ENCODE results near the gene METTL24.
"Not testable (repeated sequence)": the region's sequence is repeated elsewhere in the genome, so short reads cannot be mapped to it uniquely, and the experiment has no call there.

The METTL24 gene

DNA sequence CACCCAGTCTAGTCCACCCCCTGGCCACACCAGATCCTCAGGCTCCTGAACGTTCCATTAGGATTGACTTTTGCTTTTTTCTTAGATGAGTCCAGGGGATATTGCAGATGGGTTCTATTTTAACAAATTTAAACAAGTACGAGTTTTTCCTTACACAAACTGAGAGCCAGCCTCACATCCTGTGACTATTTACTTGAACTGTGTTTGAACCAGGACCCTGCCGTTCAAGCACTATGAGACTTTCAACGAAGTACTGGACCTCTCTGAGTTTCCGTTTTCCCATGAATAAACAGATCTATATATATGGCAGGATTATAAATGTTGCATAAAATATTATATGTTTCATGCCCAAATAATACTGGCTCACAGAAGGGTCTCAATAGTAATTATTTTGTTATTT is 1.4 kb upstream of the METTL24 start:
- no peak for DNase-seq

DNA sequence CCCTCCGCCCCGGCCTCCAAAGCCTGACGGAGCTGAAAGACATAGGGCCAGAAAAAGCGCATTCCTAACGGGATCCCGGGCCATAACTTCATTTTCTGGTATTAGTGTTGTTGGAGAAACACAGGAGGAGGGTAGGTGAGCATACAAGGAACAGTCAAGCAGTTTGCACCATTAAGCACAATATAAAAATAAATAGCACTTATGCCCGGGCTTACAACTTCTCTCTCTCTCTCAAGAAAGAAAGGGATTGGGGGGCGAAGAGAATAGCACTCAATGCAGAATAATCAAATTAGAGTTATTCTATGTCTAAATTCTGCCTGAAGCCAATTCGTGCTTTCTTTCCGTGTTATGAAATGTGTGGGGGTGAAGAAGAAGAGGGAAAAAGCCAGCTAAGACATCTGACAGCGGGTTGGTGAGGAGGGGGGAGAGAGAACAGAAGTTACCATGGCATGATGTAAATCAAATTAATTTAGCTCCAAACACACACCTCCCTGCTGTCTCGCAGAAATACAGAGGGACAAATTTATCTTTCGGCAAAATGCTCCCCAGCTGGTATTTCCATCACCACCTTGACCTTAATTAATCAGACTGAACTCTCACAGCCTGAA is 508 bp upstream of the METTL24 start:
- DNase-seq: no peak

DNA sequence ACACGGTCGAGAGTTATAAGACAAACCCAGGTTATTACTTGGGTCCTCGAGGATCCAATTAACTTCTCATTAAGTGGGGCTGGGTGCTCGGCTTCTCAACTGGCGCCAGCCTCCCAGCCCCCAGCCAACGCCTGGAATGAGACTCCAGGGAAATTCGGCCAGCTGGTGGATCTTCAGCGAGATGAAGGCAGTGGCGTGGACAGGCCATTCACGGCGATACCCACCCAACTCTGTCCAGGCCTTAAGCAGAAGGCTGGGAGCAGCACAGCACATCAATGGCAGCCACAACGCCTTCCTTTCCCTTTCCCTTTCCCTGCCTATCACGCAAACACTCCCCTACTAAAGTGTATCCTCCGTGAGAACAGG is 868 bp downstream of the METTL24 start:
- DNase-seq: no peak

DNA sequence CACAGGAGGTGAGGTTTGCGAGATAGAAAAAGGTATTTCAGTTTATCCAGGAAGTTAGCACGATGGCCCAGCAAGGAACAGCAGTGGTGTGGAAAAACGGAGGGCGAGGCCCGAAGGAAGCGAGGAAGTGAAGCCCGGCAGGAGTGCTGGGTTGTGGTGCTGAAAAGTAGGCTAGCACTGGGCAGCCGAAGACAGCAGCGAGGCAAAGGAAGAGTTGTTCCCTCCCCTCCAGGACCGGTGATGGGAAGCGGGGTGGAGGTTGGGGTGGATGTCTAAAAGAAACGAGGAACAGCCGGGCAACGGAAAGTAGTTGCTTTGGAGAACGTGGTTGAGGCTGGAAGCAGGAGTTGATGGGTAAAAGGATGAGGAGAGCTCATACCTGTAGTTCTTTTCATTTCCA is 1.4 kb downstream of the METTL24 start:
- DNase-seq: no peak

DNA sequence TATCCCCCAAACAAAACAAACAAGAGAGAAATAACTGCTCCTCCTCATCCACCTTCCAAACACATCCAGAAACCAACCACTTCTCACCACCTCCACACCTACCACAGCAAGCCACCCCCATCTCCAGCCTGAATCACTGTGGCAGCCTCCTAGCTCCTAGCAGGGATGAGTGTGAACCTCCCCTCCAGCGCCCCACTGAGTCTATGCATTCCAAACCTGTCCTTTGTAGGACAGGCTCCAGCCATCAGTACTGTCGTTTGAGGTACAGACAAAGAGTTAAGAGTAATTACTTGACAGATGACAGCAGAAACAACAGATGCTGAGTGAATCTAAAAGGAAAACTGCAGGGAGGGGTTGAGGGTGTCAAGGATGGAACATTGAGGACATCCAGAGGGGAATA is 2.4 kb downstream of the METTL24 start:
- no peak for DNase-seq

DNA sequence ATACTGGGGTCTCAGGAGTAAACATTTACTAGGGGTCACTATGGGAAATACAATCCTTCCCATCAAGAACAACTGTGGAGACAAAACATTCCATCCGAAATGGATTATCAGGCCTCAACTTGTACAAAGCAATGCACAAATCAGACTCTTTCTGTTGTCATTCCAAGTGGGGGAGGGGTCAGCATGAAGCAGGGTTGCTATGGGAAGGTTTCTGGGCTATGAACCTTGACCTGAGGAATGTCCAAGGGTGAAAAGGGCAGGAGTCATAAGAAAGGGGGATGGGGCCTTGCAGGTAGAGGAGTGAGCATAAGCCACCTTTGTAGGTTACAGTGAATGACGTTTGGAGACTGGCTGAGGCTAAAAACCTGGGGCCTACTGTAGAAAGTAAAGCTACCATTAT is 3.1 kb downstream of the METTL24 start:
- no peak for DNase-seq

DNA sequence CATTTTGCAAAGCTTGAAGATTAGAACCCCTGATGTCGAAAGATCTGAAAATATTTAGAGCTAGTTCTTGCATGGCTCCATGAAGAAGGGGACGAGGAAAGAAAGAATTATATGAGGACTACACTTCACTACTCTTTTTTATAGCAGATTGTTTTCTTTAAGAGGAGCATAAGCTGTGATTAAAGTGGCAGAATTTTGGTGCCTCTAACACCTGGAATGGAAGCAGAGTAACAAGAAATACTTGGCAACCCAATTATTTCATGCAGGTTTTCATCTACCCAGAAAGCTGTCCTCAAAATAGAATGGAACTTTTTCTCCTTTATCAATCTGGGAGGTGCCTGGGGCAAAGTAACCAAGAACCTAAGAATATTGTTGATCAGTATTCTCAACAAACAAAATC is 4.0 kb downstream of the METTL24 start:
- DNase-seq: no peak

DNA sequence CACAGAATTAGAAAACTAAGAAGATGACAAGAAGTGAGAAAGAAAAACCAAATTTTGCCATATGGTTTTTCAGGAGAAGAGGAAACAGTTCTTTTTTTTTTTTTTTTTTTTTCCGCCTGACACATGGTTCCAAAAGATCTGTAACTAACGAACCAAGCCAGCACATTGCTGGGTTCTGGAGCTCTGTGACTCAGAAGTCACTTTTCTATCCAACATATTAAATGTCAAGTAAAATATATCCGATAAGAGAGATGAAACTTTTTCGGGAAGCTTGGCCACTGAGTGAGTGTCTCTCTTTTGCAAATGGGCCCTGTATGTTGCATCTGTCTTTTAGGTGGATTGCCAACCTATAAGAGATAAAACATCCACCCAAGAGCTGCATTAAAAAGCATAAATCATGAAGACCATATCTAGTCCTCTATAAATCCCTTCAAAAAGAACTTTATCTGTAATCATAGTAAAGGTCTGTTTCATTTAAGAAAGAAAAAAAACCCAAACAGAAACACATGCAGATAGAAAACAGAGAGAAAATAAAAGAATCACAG is 4.6 kb downstream of the METTL24 start:
- DNase-seq: no peak

DNA sequence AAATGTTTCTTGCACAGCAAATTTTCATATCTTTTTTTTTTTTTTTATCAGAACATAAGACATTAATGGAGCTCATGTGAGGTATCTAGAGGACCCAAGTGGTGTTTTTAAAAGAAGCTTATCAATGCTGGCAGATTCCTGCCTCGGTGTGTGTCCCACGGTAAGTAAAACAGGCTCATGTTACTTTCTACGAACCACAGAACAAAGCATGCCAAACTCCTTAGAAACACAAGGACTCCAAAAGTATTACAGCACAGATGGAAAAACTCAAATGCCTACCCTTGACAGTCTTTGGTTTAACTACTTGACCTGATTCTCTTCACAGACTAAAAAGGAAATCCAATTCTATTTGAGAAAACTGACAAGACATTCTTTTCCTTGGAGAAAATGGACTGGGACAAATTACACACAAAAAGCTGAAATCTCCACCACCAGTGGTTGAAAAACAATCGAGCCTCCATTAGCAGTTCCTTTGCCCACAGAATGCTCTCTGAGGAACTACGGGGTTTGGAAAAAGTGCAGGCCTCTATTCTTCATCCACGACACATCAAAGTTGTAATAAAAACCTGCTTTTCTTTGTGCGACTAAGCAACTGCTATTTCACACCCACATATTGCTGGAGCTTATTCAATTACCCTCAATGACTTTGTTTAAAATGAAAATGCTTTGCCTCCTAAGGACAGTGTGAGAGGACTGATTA is 5.4 kb downstream of the METTL24 start:
- no peak for DNase-seq

DNA sequence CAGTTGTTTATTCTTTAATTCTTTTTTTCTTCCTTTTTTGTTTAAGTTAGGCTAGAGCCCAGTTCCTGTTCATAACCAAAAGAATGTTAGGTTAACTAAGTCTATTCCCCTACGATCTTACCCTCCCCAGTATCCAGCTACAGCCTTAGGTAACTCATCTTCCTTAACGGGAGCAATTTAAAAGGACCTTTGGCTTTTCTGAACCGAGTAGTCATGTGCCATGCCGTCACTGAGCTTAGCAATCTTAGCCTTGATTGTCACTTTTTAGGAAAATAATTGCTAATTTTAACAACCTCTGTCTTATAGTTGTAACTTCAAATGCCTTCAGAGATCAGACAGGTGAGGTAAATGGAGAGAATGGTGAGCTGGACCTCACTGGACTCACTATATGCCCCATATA is 6.2 kb downstream of the METTL24 start:
- no peak for DNase-seq

DNA sequence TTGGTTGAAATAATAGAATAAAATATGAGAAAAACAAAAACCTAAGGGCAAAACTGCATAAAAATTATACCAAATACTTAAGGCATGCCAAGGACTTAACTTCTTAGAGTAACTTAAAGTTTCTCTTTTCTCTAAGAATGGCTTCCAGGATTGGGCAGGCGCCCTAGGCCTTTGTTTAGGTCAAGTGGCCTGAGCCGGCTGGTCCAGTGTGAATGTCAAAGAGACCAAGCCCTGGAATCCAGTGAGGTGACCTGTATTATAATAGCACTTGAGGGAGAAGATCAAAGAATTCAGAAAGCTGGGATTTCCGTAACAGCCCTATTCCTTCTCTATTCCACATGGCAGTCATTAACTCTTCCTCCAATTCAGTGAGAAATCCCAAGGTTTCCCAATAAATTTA is 6.6 kb downstream of the METTL24 start:
- no peak for DNase-seq

DNA sequence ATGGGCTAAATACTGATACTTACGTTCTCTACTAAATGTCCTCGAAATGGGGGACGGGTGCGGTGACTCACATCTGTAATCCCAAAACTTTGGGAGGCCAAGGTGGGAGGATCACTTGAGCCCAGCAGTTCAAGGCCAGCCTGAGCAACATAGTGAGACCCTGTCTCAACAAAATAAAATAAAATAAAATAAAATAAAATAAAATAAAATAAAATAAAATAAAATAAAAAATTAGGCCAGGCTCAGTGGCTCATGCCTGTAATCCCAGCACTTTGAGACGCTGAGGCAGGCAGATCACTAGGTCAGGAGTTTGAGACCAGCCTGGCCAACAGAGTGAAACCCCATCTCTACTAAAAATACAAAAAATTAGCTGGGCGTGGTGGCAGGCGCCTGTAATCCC is 7.6 kb downstream of the METTL24 start:
- DNase-seq: not testable (repeated sequence)

DNA sequence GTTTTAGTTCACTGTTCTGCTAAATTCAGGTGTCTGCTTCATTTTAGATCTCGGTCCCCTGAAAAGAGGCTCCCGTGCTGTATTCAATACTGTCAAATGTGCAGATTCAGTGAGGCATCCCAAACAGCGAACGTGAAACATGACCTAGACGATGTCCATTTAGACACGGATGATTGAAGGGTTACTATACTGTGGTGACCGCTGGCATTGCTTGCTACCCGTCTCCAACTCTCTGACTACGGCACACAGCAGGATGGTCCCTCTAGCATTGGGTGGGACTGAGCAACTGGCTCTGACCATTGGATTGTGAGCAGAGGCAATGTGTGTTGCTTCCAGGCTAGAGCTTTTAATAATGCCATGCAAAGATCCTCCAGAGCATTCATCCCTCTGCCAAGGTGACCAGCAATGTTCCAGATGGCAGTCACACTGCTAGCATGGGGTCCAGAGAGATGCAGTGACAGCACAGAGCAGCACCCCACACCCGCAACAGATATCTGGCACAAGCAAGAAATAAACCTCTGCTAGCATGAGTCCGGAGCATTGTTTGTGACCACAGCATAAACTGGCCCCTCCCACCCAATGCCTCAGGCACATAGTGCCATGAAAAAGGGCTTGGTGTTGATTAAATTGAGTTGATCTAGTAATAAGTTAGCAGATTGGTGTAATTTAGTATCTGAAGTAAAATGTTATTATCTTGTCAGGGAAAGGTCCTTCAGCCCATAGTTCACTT is 9.0 kb downstream of the METTL24 start:
- DNase-seq: no peak

DNA sequence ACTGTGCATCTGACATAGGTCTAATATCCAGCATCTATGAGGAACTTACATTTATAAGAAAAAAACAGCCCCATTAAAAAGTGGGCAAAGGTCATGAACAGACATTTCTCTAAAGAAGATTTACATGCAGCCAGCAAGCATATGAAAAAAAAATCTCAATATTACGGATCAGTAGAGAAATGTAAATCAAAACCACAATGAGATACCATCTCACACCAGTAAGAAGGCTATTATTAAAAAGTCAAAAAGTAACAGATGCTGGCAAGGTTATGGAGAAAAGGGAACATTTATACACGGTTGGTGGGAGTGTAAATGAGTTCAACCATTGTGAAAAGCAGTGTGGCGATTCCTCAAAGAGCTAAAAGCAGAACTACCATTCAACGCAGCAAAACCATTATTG is 13.1 kb downstream of the METTL24 start:
- DNase-seq: no peak

DNA sequence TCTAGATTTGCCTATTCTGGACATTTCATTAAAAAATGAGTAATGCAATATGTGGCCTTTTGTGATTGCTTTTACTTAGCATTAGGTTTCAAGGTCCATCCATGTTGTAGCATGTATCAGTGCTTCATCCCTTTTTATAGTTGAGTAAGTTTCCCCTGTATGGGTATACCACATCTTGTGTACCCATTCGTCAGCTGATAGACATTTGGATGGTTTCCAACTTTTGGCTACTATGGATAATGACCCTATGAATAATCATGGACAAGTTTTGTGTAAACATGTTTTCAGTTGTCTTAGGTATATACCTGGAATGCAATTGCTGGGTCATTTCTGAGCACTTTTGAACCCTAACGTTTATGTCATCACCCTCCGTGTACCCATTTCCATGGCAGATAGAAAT is 15.4 kb downstream of the METTL24 start:
- DNase-seq: no peak

DNA sequence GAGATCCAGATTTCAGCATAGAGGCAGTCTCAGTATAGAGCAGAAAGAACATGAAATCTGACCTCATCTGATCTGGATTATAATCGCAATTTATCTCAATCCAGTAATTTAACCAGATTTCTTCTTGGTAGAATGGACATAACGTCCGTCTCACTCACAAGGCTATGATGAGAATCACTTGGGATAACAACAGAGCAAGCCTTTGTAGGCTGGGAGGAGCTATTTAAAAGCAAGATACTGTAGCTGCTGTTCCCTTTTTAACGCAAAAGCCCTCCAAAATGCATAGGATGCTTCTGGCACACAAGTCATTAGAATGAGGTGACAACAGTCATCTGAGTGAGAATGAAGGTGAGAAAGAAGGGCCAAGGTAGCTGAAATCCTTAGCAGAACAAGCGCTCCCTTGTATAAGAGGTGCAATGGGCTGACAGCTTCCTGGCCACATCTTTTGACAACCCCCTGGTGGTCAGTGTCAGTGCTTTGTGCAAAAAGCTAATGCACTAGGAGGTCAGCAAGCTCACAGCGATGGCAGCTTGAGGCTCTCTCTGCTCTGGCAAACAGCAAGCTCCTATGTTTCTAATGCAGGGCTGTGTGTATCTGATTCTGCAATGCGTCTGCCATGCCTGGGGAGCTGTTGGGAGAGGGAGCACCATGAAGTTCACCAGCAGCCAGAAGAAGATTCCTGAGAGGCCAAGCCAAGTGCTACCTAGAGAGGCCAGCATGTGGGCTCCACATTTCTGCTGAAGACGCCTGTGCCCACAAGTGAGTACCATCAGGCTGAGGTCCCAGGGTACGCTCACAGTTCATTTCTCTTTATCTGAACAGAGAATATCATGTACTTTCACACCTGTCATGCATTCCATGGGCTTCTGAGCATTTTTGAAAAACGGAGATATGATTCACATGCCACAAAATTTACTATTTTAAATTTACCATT is 16.2 kb downstream of the METTL24 start:
- DNase-seq: peak; percentile 41

DNA sequence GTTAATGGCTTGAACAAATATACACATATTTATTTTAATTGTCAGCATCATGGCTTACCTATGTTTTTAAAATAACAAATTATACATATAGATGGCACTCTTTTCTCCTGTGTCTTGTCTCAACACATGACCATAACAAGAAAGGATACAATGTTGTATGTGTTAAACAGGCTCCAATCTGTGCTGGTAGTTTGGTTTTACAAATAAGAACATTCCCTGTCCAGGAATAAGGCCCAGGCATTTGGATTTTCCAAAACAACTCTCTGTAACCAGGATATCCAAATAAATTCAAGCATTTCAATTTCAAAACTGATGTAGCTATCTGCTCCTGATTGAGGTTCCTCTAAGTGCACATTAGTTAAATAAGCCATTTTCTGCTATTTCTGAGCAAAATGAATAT is 17.1 kb downstream of the METTL24 start:
- no peak for DNase-seq

DNA sequence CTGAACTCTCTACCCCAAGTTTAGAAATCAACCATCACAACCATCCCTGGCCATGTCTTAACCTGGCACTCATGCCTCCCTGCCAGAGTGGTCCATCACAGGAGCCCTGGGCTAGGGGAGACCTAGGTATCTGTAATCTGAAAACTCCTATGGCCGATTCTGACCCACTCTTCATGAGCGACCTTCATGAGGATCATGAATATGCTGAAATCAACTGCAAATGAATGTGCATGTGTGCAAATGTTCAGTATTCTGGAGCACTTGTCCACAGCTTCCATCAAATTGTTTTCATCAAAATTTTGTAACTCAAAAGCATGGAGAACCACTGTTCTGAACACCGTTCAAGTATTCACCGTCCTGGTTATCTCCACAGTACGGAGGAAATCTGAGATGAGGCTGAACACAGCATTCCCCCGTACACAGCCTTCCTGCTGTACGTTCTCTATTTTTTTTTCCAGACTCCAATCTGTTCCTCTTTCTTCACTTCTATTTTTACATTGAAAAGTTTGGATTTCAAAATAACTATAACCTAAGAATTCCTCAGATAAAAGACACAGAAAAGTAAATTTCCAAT is 17.7 kb downstream of the METTL24 start:
- DNase-seq: no peak

DNA sequence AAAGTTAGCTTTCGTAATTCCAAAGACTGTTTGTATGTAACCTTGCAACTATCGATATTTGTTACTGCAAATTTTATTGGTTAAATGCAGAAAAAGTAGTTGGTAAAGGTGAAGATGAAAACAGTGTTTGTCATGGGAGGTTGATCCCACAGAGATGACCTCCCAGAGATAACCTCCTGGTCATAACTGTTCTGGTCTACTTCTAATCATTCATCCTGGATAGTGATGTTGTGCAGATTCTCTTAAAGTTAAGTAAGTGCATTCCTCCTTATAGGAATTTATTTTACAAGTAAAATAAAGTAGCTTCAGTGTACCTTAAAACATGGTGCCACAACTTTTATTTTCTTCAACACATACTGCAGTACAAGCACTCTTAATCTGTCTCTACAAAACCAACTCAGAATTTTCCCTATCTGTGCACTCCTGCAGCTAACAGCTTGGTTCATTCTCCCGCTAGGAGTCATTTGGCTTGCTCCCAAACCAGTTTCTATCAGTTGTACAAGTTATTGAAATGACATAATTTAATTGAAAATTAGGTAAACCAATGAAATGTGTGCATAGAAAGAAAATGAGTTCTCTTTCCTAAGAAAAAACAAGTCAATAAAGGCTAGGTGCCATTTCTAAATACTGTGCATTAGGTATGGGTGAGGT is 19.2 kb downstream of the METTL24 start:
- no peak for DNase-seq

DNA sequence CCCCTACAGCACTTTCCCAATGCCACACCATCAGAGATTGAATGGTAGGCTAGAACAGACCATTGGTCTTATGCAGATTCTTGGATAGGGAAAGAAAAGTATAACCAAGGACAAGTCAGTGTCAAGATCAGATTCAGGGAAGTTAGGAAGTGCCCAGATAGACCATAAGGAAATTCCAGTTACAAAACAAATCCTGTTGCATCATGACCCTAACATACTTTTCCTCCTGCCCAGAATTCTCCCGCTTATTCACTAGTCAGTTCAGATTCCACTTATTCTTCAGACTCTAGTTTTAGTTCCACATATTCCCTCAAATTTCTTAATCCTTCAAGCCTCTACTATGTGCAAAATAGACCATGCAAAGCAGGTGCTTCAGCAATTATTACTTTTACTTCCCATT is 20.7 kb downstream of the METTL24 start:
- DNase-seq: no peak

DNA sequence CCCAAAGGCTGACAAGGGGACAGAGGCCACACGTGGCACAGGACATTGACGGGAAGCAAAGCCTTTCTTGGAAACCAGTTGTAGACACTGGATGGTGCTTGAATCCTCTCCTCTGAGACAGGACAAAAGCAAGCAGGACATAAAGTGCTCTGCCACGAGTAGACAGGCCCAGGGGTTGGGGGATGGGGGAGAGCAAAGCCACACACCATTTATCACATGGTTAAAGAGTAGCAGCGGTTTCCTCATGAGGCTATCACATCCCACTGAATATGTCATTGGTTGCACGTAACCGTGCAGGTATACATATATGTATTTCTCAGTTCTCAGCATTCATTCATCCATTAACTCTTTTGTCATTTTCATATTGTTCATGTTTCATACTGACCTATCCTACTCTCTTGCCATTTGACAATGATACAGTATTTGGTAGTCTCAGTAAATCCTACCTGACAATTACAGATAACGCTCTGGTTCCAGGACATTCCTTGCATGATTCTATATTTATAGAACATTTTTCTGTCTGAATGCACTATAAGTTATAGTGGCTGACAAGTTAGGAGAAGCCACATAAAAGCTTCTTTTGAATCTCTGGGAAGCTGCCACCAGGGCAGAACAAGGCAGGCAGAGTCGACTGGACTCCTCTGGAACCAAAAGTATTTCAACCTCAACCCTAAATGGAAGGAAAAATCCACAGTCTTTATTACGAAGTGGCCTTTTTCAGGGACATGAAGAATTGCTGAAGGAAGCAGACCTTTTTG is 23.5 kb downstream of the METTL24 start:
- DNase-seq: no peak
